C4-2B (cell line): ENCODE results near the gene ANAPC2.

Source experiments
- ZFX ChIP-seq: fragments of 450-650 bp; IDR thresholded peaks from 2 replicates; pipeline ENCODE4 v1.6.1; 2017
- TF ChIP-seq, protein P1 (sequence below): fragments of 450-650 bp; conservative IDR thresholded peaks from 2 replicates; pipeline ENCODE4 v1.5.1; 2017; ENCODE audit warnings: mild to moderate bottlenecking

GRCh38 chr9:137171149-137171900 is 17.0 kb downstream of the ANAPC2 start:
- no peak for TF ChIP-seq ZFX
- TF ChIP-seq, protein P1, sequence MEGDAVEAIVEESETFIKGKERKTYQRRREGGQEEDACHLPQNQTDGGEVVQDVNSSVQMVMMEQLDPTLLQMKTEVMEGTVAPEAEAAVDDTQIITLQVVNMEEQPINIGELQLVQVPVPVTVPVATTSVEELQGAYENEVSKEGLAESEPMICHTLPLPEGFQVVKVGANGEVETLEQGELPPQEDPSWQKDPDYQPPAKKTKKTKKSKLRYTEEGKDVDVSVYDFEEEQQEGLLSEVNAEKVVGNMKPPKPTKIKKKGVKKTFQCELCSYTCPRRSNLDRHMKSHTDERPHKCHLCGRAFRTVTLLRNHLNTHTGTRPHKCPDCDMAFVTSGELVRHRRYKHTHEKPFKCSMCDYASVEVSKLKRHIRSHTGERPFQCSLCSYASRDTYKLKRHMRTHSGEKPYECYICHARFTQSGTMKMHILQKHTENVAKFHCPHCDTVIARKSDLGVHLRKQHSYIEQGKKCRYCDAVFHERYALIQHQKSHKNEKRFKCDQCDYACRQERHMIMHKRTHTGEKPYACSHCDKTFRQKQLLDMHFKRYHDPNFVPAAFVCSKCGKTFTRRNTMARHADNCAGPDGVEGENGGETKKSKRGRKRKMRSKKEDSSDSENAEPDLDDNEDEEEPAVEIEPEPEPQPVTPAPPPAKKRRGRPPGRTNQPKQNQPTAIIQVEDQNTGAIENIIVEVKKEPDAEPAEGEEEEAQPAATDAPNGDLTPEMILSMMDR, result no peak
